ENCODE results near the gene STAB1. TPM values are rescaled to one million over a fixed set of nuclear protein-coding genes. Genes with fewer than 3 reads are reported as not detected.
"Not testable (repeated sequence)": the region's sequence is repeated elsewhere in the genome, so short reads cannot be mapped to it uniquely, and the experiment has no call there.

The STAB1 gene
- total RNA-seq, 1 experiment from 2014 or later, result not detected

DNA sequence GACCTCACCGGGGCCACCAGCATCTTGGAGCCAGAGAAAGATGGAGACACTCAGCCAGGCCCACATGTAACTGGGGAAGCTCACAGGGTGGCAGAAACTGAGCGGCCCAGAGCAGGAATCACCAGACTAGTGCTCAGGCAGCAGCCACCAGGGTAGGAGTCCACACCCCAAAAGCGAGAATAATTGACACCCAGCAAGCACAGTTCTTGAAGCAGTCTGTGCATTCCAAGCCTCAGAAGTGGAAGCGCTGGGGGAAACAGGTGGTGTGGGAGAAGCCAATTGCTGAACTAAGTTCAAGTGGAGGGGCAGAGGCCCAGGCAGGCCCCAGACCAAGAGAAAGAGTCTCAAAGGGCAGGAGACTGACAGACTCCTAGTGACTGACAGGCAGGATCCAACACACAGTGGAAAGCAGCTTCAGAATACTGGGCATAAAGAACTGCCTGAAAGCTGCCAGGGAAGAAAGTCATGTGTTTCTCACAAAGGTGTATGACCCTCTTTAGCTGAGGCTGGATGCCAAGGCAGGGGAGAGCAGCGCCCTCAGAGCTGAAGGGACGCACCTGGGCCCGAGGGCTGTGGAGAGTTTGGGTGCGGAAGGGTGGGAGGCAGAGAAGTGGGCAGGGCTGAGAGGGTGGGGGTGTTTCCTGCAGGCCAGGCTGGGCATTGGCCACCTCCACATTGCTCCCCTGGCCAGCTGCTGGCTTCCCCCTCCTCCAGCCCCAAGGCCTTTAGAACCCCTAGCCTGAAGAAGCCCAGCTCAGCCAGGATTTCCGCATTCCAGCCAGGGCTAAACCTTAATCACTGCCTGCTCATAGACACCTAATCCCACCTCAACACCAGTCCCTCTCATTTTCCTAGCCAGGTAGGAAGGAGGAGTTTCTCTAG, 30.8 kb downstream of the STAB1 start:
- DNase-seq (ENCODE audit: low read depth in 1 of 2, low spot score in 2 of 2), result no peak
- Histone ChIP-seq H3K36me3 (peaks cover 52% of the 10 kb centered on the region), H3K27ac (no peak overlapping the region), H3K4me3 (no peak overlapping the region), H3K4me1 (replicated peaks) (no peaks in the 10 kb centered on the region), H3K27me3 (replicated peaks) (no peaks in the 10 kb centered on the region), H3K9me3 (replicated peaks) (no peaks in the 10 kb centered on the region)

DNA sequence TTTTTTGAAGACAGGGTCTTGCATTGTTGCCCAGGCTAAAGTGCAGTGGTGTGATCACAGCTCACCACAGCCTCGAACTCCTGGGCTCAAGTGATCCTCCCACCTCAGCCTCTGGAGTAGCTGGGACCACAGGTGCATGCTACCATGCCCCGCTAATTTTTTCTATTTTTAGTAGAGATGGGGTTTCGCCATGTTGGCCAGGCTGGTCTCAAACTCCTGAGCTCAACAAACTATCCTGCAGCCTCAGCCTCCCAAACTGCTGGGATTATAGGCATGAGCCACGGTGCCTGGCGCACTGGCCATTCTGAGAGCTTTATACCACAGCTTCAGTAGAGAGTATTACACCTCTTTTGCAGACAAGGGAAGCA, 31.5 kb downstream of the STAB1 start:
- H3K9me3 ChIP-seq (replicated peaks); H3K4me3 ChIP-seq; H3K4me1 ChIP-seq (replicated peaks); H3K27me3 ChIP-seq (replicated peaks); H3K27ac ChIP-seq; DNase-seq (ENCODE audit: low read depth in 1 of 2, low spot score in 2 of 2): not testable (repeated sequence)
- peaks cover 52% of the 10 kb centered on the region for H3K36me3 ChIP-seq

DNA sequence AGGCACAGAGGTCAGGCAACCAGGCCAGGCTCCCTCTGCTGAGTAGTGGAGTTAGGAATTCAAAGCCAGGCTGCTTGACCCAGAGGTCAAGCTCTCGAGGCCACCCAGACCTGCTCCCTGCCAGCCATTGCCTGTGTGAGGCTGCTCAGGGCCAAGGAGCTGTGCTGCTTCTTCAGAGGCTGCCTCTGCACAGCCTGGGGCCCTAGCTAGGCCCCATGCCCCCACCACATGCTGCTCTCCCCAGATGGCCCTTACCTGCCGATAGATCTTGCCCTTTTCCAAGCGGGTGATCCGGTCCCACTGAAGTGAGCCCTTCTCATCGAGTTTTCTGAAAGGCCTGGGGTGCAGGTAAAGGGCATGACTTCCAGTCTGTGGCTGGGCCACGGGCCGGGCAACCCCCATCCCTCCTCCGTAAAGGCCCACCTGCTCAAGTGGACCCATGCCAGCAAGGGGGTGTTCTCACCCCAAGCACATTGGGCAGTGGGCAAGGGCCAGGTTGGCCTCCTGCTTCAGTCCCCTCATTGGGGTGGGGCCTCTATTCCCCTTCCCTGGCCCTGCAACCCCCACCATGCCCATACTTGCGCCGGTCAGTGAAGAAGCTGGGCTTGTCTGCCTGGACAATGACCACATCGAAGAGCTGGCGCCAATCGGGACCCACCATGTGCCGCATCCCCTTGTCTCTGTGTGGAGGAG, 32.0 kb downstream of the STAB1 start:
- no peaks in the 10 kb centered on the region for H3K9me3 ChIP-seq (replicated peaks)
- DNase-seq (ENCODE audit: low read depth in 1 of 2, low spot score in 2 of 2), result no peak
- no peak overlapping the region for H3K4me3 ChIP-seq
- H3K4me1 ChIP-seq (replicated peaks), result peaks cover 6% of the 10 kb centered on the region
- H3K36me3 ChIP-seq, result peaks cover 58% of the 10 kb centered on the region
- H3K27me3 ChIP-seq (replicated peaks), result no peaks in the 10 kb centered on the region
- no peak overlapping the region for H3K27ac ChIP-seq

DNA sequence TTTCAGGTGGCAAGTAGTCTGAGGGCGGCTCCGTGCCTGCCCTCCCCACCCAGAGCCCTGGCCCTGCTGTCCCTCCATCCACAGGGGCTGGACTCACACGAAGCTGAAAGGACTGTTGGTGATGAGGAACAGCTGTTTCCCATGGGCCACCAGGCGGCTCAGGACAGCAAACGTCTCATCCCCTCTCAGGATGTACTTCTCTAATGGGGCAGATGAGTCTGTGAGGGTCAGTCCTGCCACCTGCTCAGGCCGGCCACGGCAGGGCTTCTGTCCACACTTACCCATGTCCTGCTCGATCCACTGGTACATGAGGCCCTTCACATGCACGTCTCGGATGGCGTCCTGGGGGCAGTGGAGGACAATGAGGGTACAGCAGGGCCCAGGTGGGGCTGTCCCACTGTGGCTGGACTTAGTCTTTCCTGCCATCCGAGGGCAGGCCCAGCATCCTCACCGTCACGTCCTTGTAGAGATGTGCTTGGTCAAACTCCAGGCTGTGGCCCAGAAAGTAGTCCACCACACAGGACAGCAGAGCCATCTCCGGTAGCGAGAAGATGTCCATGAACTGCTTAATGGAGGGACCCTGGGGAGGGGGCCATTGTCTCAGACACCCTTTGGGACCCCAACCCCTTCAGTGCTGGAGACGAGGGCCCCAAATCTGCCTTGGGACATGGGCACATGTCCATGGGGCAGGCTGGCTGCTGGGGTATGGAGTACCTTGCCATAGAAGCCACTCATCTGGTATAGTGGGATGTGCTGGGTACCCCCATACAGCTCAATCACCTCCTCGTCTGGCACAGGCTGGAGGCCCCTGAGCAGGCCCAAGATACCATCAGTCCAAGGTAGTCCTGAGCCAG, 32.8 kb downstream of the STAB1 start:
- Histone ChIP-seq H3K4me1 (replicated peaks) (peaks cover 13% of the 10 kb centered on the region), H3K9me3 (replicated peaks) (no peaks in the 10 kb centered on the region), H3K36me3 (peaks cover 58% of the 10 kb centered on the region), H3K27ac (no peak overlapping the region), H3K4me3 (no peak overlapping the region), H3K27me3 (replicated peaks) (no peaks in the 10 kb centered on the region)
- no peak for DNase-seq (ENCODE audit: low read depth in 1 of 2, low spot score in 2 of 2)

DNA sequence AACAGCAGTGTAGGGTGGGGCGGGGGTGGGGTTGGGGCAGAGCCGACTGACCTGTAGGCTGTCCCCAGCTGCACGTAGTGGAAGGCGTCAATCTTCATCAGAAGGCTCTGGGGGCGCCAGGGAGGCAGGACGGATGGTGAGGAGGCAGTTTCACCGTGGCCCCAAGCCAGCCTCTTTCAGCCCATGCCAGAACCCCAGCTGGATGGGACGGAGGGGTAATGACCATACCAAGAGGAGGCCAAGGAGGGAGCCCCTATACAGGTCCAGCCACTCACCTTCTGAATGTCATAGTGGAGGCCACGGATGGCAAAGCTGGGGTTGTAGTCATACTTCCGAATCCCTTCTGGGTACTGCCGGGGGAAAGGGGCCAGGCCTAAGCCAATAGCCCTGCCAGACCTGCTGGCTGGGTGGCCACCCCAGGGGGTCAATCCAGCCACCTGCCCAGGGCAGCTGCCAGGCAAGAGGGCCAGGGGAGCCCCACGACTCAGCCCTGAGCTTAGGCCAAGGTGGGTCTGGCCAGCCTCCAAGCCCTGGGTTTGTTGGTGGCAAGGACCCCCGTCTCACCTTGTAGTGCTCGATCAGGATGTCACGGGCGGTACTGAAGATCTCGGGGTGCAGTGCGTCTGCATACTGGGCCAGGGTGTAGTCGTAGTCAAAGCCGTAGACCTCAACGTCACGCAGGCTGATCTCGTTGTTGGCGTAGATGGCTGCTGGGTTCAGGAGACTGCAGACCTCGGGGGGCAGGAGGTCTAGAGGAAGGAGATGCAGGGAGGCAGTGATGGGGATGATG, 33.6 kb downstream of the STAB1 start:
- H3K9me3 ChIP-seq (replicated peaks), result no peaks in the 10 kb centered on the region
- H3K4me1 ChIP-seq (replicated peaks), result peaks cover 13% of the 10 kb centered on the region
- no peak overlapping the region for H3K27ac ChIP-seq
- no peak overlapping the region for H3K4me3 ChIP-seq
- H3K27me3 ChIP-seq (replicated peaks), result no peaks in the 10 kb centered on the region
- no peak for DNase-seq (ENCODE audit: low read depth in 1 of 2, low spot score in 2 of 2)
- peaks cover 53% of the 10 kb centered on the region for H3K36me3 ChIP-seq

GRCh38 chr3:52529376-52530333, 34.5 kb downstream of the STAB1 start:
- Histone ChIP-seq H3K4me1 (replicated peaks) (peaks cover 20% of the 10 kb centered on the region), H3K27me3 (replicated peaks) (no peaks in the 10 kb centered on the region), H3K27ac (no peak overlapping the region), H3K36me3 (peaks cover 44% of the 10 kb centered on the region), H3K4me3 (no peak overlapping the region), H3K9me3 (replicated peaks) (no peaks in the 10 kb centered on the region)
- no peak for DNase-seq (ENCODE audit: low read depth in 1 of 2, low spot score in 2 of 2)

- Histone ChIP-seq H3K27ac (no peak overlapping the region), H3K27me3 (replicated peaks) (no peaks in the 10 kb centered on the region), H3K9me3 (replicated peaks) (no peaks in the 10 kb centered on the region), H3K4me1 (replicated peaks) (peaks cover 20% of the 10 kb centered on the region), H3K36me3 (peaks cover 33% of the 10 kb centered on the region), H3K4me3 (no peak overlapping the region)
- no peak for DNase-seq (ENCODE audit: low read depth in 1 of 2, low spot score in 2 of 2)
Measured at GRCh38 chr3:52530918-52531826, 36.0 kb downstream of the STAB1 start.

DNA sequence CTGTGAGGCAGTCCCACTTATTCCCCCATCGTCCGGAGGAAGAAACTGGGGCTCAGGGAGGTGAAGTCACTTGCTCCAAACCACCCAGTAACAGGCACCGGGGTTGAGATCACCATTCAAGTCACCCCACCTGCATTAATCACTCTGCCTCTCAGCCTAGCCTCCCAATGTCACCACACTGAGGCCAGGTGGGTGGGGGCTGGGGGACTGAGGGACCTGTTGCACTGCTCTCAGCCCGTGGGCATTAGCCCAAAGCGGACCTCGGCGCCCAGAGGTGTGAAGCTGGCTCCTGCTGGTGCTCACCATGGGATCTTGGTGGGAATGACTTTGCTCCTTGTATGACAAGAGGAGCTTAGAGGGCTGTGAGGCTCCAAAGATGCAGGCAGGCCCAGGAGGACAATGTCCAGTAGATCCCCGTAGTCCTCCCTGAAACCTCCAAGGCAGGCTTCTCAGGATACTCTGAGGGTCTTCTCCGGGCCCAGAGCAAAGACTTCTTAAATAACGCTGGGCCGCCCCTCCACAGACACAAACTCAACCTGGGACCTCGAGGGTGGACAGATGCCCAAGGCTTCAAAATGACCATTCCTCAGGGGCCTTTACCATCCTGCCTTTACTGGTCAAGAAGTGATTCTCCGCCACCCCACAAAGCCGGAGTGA, 36.9 kb downstream of the STAB1 start:
- H3K27ac ChIP-seq, result no peak overlapping the region
- peak overlapping the region; percentile 86 for H3K4me3 ChIP-seq
- H3K4me1 ChIP-seq (replicated peaks), result peaks cover 20% of the 10 kb centered on the region

GRCh38 chr3:52532517-52532837, 37.3 kb downstream of the STAB1 start:
- Histone ChIP-seq H3K27me3 (replicated peaks) (no peaks in the 10 kb centered on the region), H3K4me1 (replicated peaks) (peaks cover 24% of the 10 kb centered on the region), H3K9me3 (replicated peaks) (no peaks in the 10 kb centered on the region), H3K27ac (no peak overlapping the region), H3K4me3 (peak overlapping the region; percentile 86), H3K36me3 (peaks cover 22% of the 10 kb centered on the region)
- DNase-seq (ENCODE audit: low read depth in 1 of 2, low spot score in 2 of 2), result peak; percentile 62 to 80

More for the DNA sequence above, 36.9 kb downstream of the STAB1 start:
- no peaks in the 10 kb centered on the region for H3K27me3 ChIP-seq (replicated peaks)
- DNase-seq (ENCODE audit: low read depth in 1 of 2, low spot score in 2 of 2), result peak in 1 of 2 experiments; percentile 36
- H3K36me3 ChIP-seq, result peaks cover 27% of the 10 kb centered on the region
- no peaks in the 10 kb centered on the region for H3K9me3 ChIP-seq (replicated peaks)

- Histone ChIP-seq H3K9me3 (replicated peaks) (no peaks in the 10 kb centered on the region), H3K36me3 (peaks cover 20% of the 10 kb centered on the region), H3K27me3 (replicated peaks) (no peaks in the 10 kb centered on the region), H3K4me3 (peak overlapping the region; percentile 86), H3K4me1 (replicated peaks) (peaks cover 30% of the 10 kb centered on the region), H3K27ac (no peak overlapping the region)
- peak; percentile 35 to 42 for DNase-seq (ENCODE audit: low read depth in 1 of 2, low spot score in 2 of 2)
Measured at GRCh38 chr3:52532838-52533622, 37.9 kb downstream of the STAB1 start.

All from SJSA1 (cell line).